Kidney (tissue), 14 donors: Measurements from ENCODE around the gene HES5. TPM values are rescaled to one million over a fixed set of nuclear protein-coding genes. Genes with fewer than 3 reads are reported as not detected.

Experiments used
- DNase-seq, 5 donors: peaks; one replicate each; pipeline ENCODE4 v3.0.0-alpha.2; 2013 to 2020
- FAIRE-seq: peaks from 2 replicates; lab custom pipeline; 2012; peaks lifted over from hg19 to GRCh38; lab: Jason Lieb, UNC
- H3K27ac ChIP-seq, 2 donors: one replicate each; pipeline ENCODE4 v1.7.0; 2013; ENCODE audit warnings: low read depth in 2 of 2, low read length in 2 of 2, inconsistent platforms in 1 of 2
- H3K27me3 ChIP-seq: one replicate; pipeline ENCODE4 v1.7.1; 2013; ENCODE audit warnings: low read length, inconsistent platforms; ENCODE audit not compliant: control insufficient read depth, insufficient read depth
- H3K36me3 ChIP-seq, 3 donors: one replicate each; pipeline versions ENCODE4 v1.7.0 to v1.7.1; 2013; ENCODE audit warnings: low read length in 3 of 3, control low read depth in 1 of 3, inconsistent platforms in 1 of 3; ENCODE audit not compliant: insufficient read depth in 3 of 3, control insufficient read depth in 2 of 3
- H3K4me1 ChIP-seq, 3 donors: one replicate each; pipeline versions ENCODE4 v1.7.0 to v1.7.1; 2013; ENCODE audit warnings: low read length in 3 of 3, inconsistent platforms in 1 of 3, low read depth in 1 of 3; ENCODE audit not compliant: control insufficient read depth in 2 of 3, insufficient read depth in 2 of 3
- H3K4me3 ChIP-seq, 3 donors: one replicate each; pipeline versions ENCODE4 v1.7.0 to v1.8.1; 2013; ENCODE audit warnings: low read length in 3 of 3, control low read depth in 1 of 3, inconsistent platforms in 1 of 3
- H3K9ac ChIP-seq, 3 donors: one replicate each; pipeline versions ENCODE4 v1.7.0 to v1.7.1; 2013; ENCODE audit warnings: low read length in 3 of 3, control low read depth in 1 of 3, inconsistent platforms in 1 of 3
- H3K9me3 ChIP-seq, 3 donors: one replicate each; pipeline versions ENCODE4 v1.7.0 to v1.7.1; 2013; ENCODE audit warnings: low read length in 3 of 3, control low read depth in 1 of 3, inconsistent platforms in 1 of 3; ENCODE audit not compliant: control insufficient read depth in 2 of 3, insufficient read depth in 1 of 3
- CTCF ChIP-seq: IDR thresholded peaks from 3 replicates; pipeline ENCODE4 v1.5.1; 2012; ENCODE audit warnings: mild to moderate bottlenecking, moderate library complexity, borderline replicate concordance; ENCODE audit not compliant: insufficient read depth; ENCODE audit errors: extremely low read depth
- intact Hi-C: fragments of 100-400 bp; cut with DNase I; formaldehyde crosslinking; loops from one replicate; pipeline ENCODE4 v1.11.1; 2022
- polyA plus RNA-seq: library from polyadenylated mRNA; stranded (reverse); fragments of 350-450 nt; fragmentation: Illumina TruSeq; extraction: RNeasy Lipid Tissue Mini Kit (QIAGEN cat#74804); gene quantifications from one replicate; pipeline ENCODE4 v1.2.3, GENCODE V29; 2014; ENCODE audit warnings: low read depth, low replicate concordance; ENCODE audit not compliant: insufficient read depth
- total RNA-seq: library from RNA; stranded (reverse); fragmentation: NEBNext Ultra II Directional; extraction: Animal tissue kit (Norgen Biotek cat#: 25700); gene quantifications from one replicate; pipeline ENCODE4 v1.2.1, GENCODE V29; 2021
- donor health status: control.
- donor health status: control.
- donor health status: control.
- donor health status: control.
- donor health status: control.
- donor health status: DM: yes; HTN: yes; CAD: no.
- donor health status: Normal renal cell carcinoma (clear cell type).

The HES5 gene
- total and polyA plus RNA-seq, 2 donors from 2014 or later = 0.44 TPM; not detected in 1

- no peaks in the 10 kb centered on the region for H3K36me3 ChIP-seq
- peaks cover 0 to 35% (median 17%) of the 10 kb centered on the region in 3 donors for H3K4me1 ChIP-seq
- H3K4me3 ChIP-seq = no peak overlapping the region
- no peak overlapping the region for H3K9ac ChIP-seq
- H3K27me3 ChIP-seq = no peaks in the 10 kb centered on the region
- no peak for FAIRE-seq
- DNase-seq = no peak
- TF ChIP-seq CTCF = no peak
- intact Hi-C loops = loop anchor here (10.0 kb wide), 1 partner anchor 129 kb away; the partner anchor contains the start of gene PEX10
- no peaks in the 10 kb centered on the region for H3K9me3 ChIP-seq
- no peak overlapping the region for H3K27ac ChIP-seq
Measured at GRCh38 chr1:2544093-2544874, 14.2 kb upstream of the HES5 start.

GRCh38 chr1:2543543-2544092 lies 13.6 kb upstream of the HES5 start:
- Histone ChIP-seq H3K4me3 (no peak overlapping the region), H3K4me1 (peaks cover 0 to 30% (median 13%) of the 10 kb centered on the region in 3 donors), H3K27me3 (no peaks in the 10 kb centered on the region), H3K9ac (no peak overlapping the region), H3K36me3 (no peaks in the 10 kb centered on the region), H3K9me3 (no peaks in the 10 kb centered on the region), H3K27ac (no peak overlapping the region)
- FAIRE-seq = no peak
- intact Hi-C loops = loop anchor here (10.0 kb wide), 1 partner anchor 129 kb away; the partner anchor contains the start of gene PEX10
- DNase-seq = peak in 4 of 5 donors; percentile 63 to 85 (median 70)
- TF ChIP-seq CTCF = no peak

GRCh38 chr1:2542246-2542915 lies 12.3 kb upstream of the HES5 start:
- intact Hi-C loops = loop anchor here (10.0 kb wide), 1 partner anchor 128 kb away; the partner anchor contains the start of gene PEX10

More at GRCh38 chr1:2542246-2542915, 12.3 kb upstream of the HES5 start:
- Histone ChIP-seq H3K9ac (no peak overlapping the region), H3K9me3 (no peaks in the 10 kb centered on the region), H3K27me3 (no peaks in the 10 kb centered on the region), H3K36me3 (no peaks in the 10 kb centered on the region), H3K27ac (no peak overlapping the region), H3K4me1 (peaks cover 0 to 20% (median 3%) of the 10 kb centered on the region in 3 donors), H3K4me3 (no peak overlapping the region)
- FAIRE-seq (no peak), DNase-seq (no peak)
- TF ChIP-seq CTCF = no peak
